ENCODE data around the gene TRPM1.

DNA sequence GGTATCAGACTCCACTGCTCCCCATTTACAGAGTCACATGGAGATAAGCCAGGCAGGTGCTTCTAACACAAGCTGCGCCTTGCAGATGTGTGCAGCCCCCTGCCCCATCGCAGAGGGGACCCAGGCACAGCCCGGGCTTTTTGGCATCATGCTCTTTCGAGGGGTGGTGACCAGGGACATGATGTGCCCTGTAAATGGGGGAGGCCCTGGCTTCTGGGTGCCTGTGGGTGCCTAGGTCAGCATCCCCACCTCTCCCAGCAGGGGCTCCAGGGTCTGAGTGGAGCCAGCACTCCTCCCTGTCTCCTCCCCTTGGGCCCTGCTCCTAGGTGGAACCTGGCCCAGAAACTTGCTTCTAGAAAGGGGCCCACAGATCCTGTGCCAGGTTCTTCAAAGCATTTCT, 15.2 kb downstream of the TRPM1 start:
- TF ChIP-seq GATA2 (IDR thresholded peaks at IDR 0.05; ENCODE audit: low read depth, low read length) (no peak), GATA3 (IDR thresholded peaks at IDR 0.05; ENCODE audit: low read depth, low read length) (no peak)
